GM10266 (cell line): ENCODE data around the gene RAPH1.

Experiments used
- DNase-seq: peaks from one replicate; pipeline ENCODE4 v3.0.0; 2012; ENCODE audit errors: extremely low spot score
- TF ChIP-seq, protein P1 (sequence below): IDR thresholded peaks from 2 replicates; pipeline ENCODE4 v1.5.1; 2012; ENCODE audit warnings: mild to moderate bottlenecking, low read depth; ENCODE audit not compliant: control insufficient read depth, insufficient read depth; ENCODE audit errors: missing control alignments

Gene RAPH1

DNA sequence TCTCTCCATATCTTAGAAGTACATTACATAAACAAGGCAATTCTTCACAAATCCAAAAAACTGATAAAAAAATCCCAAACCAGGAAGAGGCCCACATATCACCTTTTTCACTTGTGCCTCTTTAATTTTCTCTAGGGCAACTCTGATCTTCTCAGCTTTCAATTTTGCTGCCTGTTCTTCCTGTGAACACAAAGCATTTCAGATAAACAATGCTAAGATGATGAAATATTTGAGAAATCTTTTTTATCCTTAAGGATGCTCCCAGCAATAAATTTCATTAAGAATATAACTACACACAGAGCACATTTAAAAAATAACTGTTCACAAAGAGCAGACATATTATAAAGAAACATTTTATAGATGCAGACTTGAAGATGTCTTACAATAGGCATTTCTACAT is 73.4 kb downstream of the RAPH1 start:
- no peak for DNase-seq
- TF ChIP-seq, protein P1, sequence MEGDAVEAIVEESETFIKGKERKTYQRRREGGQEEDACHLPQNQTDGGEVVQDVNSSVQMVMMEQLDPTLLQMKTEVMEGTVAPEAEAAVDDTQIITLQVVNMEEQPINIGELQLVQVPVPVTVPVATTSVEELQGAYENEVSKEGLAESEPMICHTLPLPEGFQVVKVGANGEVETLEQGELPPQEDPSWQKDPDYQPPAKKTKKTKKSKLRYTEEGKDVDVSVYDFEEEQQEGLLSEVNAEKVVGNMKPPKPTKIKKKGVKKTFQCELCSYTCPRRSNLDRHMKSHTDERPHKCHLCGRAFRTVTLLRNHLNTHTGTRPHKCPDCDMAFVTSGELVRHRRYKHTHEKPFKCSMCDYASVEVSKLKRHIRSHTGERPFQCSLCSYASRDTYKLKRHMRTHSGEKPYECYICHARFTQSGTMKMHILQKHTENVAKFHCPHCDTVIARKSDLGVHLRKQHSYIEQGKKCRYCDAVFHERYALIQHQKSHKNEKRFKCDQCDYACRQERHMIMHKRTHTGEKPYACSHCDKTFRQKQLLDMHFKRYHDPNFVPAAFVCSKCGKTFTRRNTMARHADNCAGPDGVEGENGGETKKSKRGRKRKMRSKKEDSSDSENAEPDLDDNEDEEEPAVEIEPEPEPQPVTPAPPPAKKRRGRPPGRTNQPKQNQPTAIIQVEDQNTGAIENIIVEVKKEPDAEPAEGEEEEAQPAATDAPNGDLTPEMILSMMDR = no peak

DNA sequence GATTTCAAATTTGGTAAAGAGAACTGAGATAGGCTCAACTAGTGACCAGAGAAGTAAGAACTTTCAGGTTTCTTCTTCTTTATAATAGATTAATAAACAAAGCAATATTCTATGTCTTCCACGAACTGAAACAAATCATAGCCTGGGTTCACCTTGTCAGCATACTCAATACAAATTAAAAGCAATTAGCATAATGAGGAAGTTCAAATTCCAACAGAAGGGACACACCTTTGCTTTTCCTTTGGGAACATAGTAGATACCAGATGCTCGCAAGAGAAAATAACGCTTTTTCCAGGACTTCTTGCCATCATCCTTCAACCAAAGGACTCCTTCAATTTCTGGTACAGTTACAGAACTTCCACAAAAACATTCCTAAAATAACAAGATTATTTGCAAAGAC is 79.9 kb downstream of the RAPH1 start:
- no peak for DNase-seq
- TF ChIP-seq, protein P1 = no peak

DNA sequence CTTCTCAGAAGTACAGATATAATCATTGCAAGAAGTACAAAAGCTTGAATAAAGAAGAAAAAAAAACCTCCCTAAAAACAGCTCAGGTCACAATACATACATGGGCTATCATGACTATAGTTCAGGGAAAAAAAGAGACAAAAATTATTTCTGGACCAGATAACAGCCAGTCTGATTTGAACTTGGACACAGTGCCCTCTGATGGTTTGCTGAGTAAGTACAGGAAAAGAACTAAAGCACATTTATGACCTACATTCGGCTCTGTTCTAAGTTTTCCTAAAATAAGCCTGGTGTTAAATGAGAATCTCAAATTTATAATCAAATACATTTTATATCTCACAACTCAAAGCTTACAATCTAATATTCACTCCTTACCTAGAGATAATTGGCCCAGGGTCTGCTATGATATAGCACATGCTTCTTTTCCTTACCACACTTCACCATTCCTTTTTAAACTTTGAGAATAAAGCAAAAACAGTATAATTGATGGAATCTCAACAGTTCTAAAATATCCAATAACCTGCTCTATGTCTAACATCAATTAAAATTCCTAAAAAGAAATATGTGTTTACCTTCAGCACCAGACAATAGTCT is 81.1 kb downstream of the RAPH1 start:
- peak; percentile 52 for DNase-seq
- TF ChIP-seq, protein P1 = peak; percentile 77

DNA sequence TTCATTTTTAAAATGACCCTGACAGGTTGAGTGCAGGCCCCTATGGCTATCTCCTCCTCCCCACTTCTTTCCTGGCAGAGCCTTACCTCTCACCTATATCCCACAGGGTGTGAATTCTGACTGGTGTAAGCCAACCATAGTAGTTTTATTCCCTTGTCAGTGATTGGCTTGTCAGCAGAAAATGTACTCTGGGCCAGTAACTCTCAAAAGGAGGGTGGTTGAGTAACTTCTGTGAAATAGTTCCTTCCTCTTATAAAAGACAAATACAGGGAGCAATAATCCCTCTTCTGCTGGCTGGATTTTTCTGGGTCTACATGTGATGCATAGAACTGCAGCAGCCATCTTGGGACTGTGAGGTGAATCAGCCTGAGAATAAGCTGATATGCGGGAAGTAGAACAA is 83.4 kb downstream of the RAPH1 start:
- TF ChIP-seq, protein P1 = no peak
- DNase-seq = no peak

DNA sequence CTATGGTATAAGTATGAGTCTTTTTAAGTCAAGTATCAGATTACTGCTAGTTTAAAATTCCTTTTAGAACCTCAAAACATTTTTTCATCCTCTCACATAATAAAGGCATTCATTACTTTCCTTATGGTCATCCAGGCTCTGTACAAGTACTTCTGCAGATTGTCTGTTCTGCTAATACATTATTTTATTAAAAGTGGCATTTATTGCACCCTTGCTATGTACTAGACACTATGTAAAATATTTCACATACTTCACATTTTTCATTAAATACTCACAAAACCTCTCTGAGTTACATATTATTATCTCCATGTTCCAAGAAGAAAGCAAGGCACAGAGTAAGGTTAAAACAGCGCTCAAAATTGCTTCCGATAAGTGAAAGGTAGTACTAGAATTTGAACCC is 84.1 kb downstream of the RAPH1 start:
- TF ChIP-seq, protein P1 = no peak
- DNase-seq = no peak

DNA sequence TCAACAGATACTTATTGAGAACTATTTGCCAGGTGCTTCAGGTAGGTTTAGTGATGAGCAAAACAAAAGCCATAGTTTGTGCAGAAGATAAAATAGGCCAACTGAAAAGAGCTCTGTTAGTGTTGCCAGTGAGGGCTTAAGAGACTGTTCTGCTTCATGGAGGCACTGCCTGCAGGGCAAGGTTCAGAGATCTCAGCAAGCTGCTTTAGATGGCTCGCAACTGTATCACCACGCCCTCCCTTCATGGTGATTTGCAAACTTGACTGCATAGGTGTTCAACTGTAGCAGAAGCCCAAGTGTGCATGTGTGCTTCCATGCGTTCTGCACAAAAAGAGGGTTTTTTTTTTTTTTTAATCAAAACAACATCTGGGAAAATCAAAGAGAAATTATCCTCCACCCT is 84.5 kb downstream of the RAPH1 start:
- TF ChIP-seq, protein P1 = no peak
- DNase-seq = no peak

DNA sequence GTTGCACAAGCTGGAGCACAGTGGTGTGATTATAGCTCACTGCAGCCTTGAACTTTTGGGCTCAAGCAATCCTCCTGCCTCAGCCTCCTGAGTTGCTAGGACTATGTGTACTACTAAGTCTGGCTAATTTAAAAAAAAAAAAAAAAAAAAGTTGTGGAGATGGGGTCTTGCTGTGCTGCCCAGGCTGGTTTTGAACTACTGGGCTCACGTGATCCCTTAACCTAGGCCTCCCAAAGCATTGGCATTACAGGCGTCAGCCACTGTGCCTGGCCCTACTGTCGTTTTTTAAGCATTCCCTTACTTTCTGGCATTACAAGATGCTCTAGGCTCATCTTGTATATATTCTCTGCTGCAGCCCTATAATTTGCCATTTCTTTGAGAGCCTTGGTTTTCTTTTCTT is 88.3 kb downstream of the RAPH1 start:
- no peak for DNase-seq
- TF ChIP-seq, protein P1 = no peak
